ENCODE measurements around the gene MLLT10. TPM values are rescaled to one million over a fixed set of nuclear protein-coding genes. Genes with fewer than 3 reads are reported as not detected.
"Not testable (repeated sequence)": the region's sequence is repeated elsewhere in the genome, so short reads cannot be mapped to it uniquely, and the experiment has no call there.

The MLLT10 gene
- total RNA-seq, 1 donor from 2014 or later: 43.3 TPM

GRCh38 chr10:21699575-21699974, 165.5 kb downstream of the MLLT10 start:
- H3K36me3 ChIP-seq (ENCODE audit: control insufficient read depth in 3 of 3, insufficient read depth in 3 of 3, low read length in 3 of 3): peaks cover 0 to 3% (median 0%) of the 10 kb centered on the region in 3 donors
- H3K4me1 ChIP-seq (ENCODE audit: control insufficient read depth in 3 of 3, insufficient read depth in 3 of 3, low read length in 3 of 3): no peaks in the 10 kb centered on the region
- no peak overlapping the region for H3K27ac ChIP-seq (ENCODE audit: low read depth, low read length)
- H3K4me3 ChIP-seq (ENCODE audit: low read length in 3 of 3): no peak overlapping the region
- H3K9me3 ChIP-seq (ENCODE audit: control insufficient read depth in 3 of 3, low read length in 3 of 3): peaks cover 0 to 3% (median 2%) of the 10 kb centered on the region in 3 donors
- no peaks in the 10 kb centered on the region for H3K27me3 ChIP-seq (ENCODE audit: control insufficient read depth in 3 of 3, insufficient read depth in 3 of 3, low read length in 3 of 3)
- H3K9ac ChIP-seq (ENCODE audit: low read depth in 1 of 3, low read length in 3 of 3): no peak overlapping the region

GRCh38 chr10:21700474-21700873, 166.4 kb downstream of the MLLT10 start:
- peaks cover 0 to 3% (median 2%) of the 10 kb centered on the region in 3 donors for H3K9me3 ChIP-seq (ENCODE audit: control insufficient read depth in 3 of 3, low read length in 3 of 3)
- no peaks in the 10 kb centered on the region for H3K27me3 ChIP-seq (ENCODE audit: control insufficient read depth in 3 of 3, insufficient read depth in 3 of 3, low read length in 3 of 3)
- H3K4me3 ChIP-seq (ENCODE audit: low read length in 3 of 3): no peak overlapping the region
- H3K4me1 ChIP-seq (ENCODE audit: control insufficient read depth in 3 of 3, insufficient read depth in 3 of 3, low read length in 3 of 3): peaks cover 0 to 6% (median 0%) of the 10 kb centered on the region in 3 donors
- H3K27ac ChIP-seq (ENCODE audit: low read depth, low read length): no peak overlapping the region
- H3K36me3 ChIP-seq (ENCODE audit: control insufficient read depth in 3 of 3, insufficient read depth in 3 of 3, low read length in 3 of 3): no peaks in the 10 kb centered on the region
- H3K9ac ChIP-seq (ENCODE audit: low read depth in 1 of 3, low read length in 3 of 3): no peak overlapping the region

- Histone ChIP-seq H3K9me3 (ENCODE audit: control insufficient read depth in 3 of 3, low read length in 3 of 3) (peaks cover 0 to 3% (median 2%) of the 10 kb centered on the region in 3 donors), H3K4me1 (ENCODE audit: control insufficient read depth in 3 of 3, insufficient read depth in 3 of 3, low read length in 3 of 3) (peaks cover 0 to 6% (median 0%) of the 10 kb centered on the region in 3 donors), H3K36me3 (ENCODE audit: control insufficient read depth in 3 of 3, insufficient read depth in 3 of 3, low read length in 3 of 3) (peaks cover 0 to 2% (median 0%) of the 10 kb centered on the region in 3 donors), H3K27ac (ENCODE audit: low read depth, low read length) (no peak overlapping the region), H3K4me3 (ENCODE audit: low read length in 3 of 3) (no peak overlapping the region), H3K9ac (ENCODE audit: low read depth in 1 of 3, low read length in 3 of 3) (no peak overlapping the region), H3K27me3 (ENCODE audit: control insufficient read depth in 3 of 3, insufficient read depth in 3 of 3, low read length in 3 of 3) (no peaks in the 10 kb centered on the region)
Observed at GRCh38 chr10:21702633-21703111, 168.6 kb downstream of the MLLT10 start.

GRCh38 chr10:21705142-21705827, 171.3 kb downstream of the MLLT10 start:
- peaks cover 0 to 3% (median 0%) of the 10 kb centered on the region in 3 donors for H3K9me3 ChIP-seq (ENCODE audit: control insufficient read depth in 3 of 3, low read length in 3 of 3)
- H3K27ac ChIP-seq (ENCODE audit: low read depth, low read length): no peak overlapping the region
- no peak overlapping the region for H3K4me3 ChIP-seq (ENCODE audit: low read length in 3 of 3)
- peaks cover 0 to 6% (median 0%) of the 10 kb centered on the region in 3 donors for H3K4me1 ChIP-seq (ENCODE audit: control insufficient read depth in 3 of 3, insufficient read depth in 3 of 3, low read length in 3 of 3)
- no peak overlapping the region for H3K9ac ChIP-seq (ENCODE audit: low read depth in 1 of 3, low read length in 3 of 3)
- peaks cover 0 to 2% (median 0%) of the 10 kb centered on the region in 3 donors for H3K36me3 ChIP-seq (ENCODE audit: control insufficient read depth in 3 of 3, insufficient read depth in 3 of 3, low read length in 3 of 3)
- H3K27me3 ChIP-seq (ENCODE audit: control insufficient read depth in 3 of 3, insufficient read depth in 3 of 3, low read length in 3 of 3): no peaks in the 10 kb centered on the region

- H3K4me3 ChIP-seq (ENCODE audit: low read length in 3 of 3): no peak overlapping the region
- no peak overlapping the region for H3K9ac ChIP-seq (ENCODE audit: low read depth in 1 of 3, low read length in 3 of 3)
- H3K9me3 ChIP-seq (ENCODE audit: control insufficient read depth in 3 of 3, low read length in 3 of 3): no peaks in the 10 kb centered on the region
- H3K36me3 ChIP-seq (ENCODE audit: control insufficient read depth in 3 of 3, insufficient read depth in 3 of 3, low read length in 3 of 3): peaks cover 0 to 2% (median 0%) of the 10 kb centered on the region in 3 donors
- H3K4me1 ChIP-seq (ENCODE audit: control insufficient read depth in 3 of 3, insufficient read depth in 3 of 3, low read length in 3 of 3): peaks cover 0 to 6% (median 0%) of the 10 kb centered on the region in 3 donors
- H3K27ac ChIP-seq (ENCODE audit: low read depth, low read length): no peak overlapping the region
- H3K27me3 ChIP-seq (ENCODE audit: control insufficient read depth in 3 of 3, insufficient read depth in 3 of 3, low read length in 3 of 3): no peaks in the 10 kb centered on the region
Observed at GRCh38 chr10:21705828-21706176, 171.8 kb downstream of the MLLT10 start.

GRCh38 chr10:21707498-21707897, 173.5 kb downstream of the MLLT10 start:
- H3K4me1 ChIP-seq (ENCODE audit: control insufficient read depth in 3 of 3, insufficient read depth in 3 of 3, low read length in 3 of 3): peaks cover 0 to 6% (median 0%) of the 10 kb centered on the region in 3 donors
- no peak overlapping the region for H3K4me3 ChIP-seq (ENCODE audit: low read length in 3 of 3)
- no peak overlapping the region for H3K27ac ChIP-seq (ENCODE audit: low read depth, low read length)

GRCh38 chr10:21712975-21713374, 178.9 kb downstream of the MLLT10 start:
- Histone ChIP-seq H3K4me3 (ENCODE audit: low read length in 3 of 3) (no peak overlapping the region), H3K9ac (ENCODE audit: low read depth in 1 of 3, low read length in 3 of 3) (no peak overlapping the region), H3K27ac (ENCODE audit: low read depth, low read length) (no peak overlapping the region), H3K36me3 (ENCODE audit: control insufficient read depth in 3 of 3, insufficient read depth in 3 of 3, low read length in 3 of 3) (peaks cover 0 to 7% (median 2%) of the 10 kb centered on the region in 3 donors), H3K9me3 (ENCODE audit: control insufficient read depth in 3 of 3, low read length in 3 of 3) (no peaks in the 10 kb centered on the region), H3K4me1 (ENCODE audit: control insufficient read depth in 3 of 3, insufficient read depth in 3 of 3, low read length in 3 of 3) (peaks cover 0 to 5% (median 0%) of the 10 kb centered on the region in 3 donors), H3K27me3 (ENCODE audit: control insufficient read depth in 3 of 3, insufficient read depth in 3 of 3, low read length in 3 of 3) (no peaks in the 10 kb centered on the region)

More at GRCh38 chr10:21707498-21707897, 173.5 kb downstream of the MLLT10 start:
- no peak overlapping the region for H3K9ac ChIP-seq (ENCODE audit: low read depth in 1 of 3, low read length in 3 of 3)
- H3K9me3 ChIP-seq (ENCODE audit: control insufficient read depth in 3 of 3, low read length in 3 of 3): no peaks in the 10 kb centered on the region
- peaks cover 0 to 2% (median 0%) of the 10 kb centered on the region in 3 donors for H3K36me3 ChIP-seq (ENCODE audit: control insufficient read depth in 3 of 3, insufficient read depth in 3 of 3, low read length in 3 of 3)
- H3K27me3 ChIP-seq (ENCODE audit: control insufficient read depth in 3 of 3, insufficient read depth in 3 of 3, low read length in 3 of 3): no peaks in the 10 kb centered on the region

GRCh38 chr10:21715531-21716195, 181.6 kb downstream of the MLLT10 start:
- H3K9me3 ChIP-seq (ENCODE audit: control insufficient read depth in 3 of 3, low read length in 3 of 3): no peaks in the 10 kb centered on the region
- no peak overlapping the region for H3K9ac ChIP-seq (ENCODE audit: low read depth in 1 of 3, low read length in 3 of 3)
- no peak overlapping the region for H3K4me3 ChIP-seq (ENCODE audit: low read length in 3 of 3)
- H3K27ac ChIP-seq (ENCODE audit: low read depth, low read length): no peak overlapping the region
- peaks cover 0 to 10% (median 2%) of the 10 kb centered on the region in 3 donors for H3K36me3 ChIP-seq (ENCODE audit: control insufficient read depth in 3 of 3, insufficient read depth in 3 of 3, low read length in 3 of 3)
- H3K27me3 ChIP-seq (ENCODE audit: control insufficient read depth in 3 of 3, insufficient read depth in 3 of 3, low read length in 3 of 3): no peaks in the 10 kb centered on the region
- peaks cover 0 to 5% (median 0%) of the 10 kb centered on the region in 3 donors for H3K4me1 ChIP-seq (ENCODE audit: control insufficient read depth in 3 of 3, insufficient read depth in 3 of 3, low read length in 3 of 3)

GRCh38 chr10:21717437-21718054, 183.5 kb downstream of the MLLT10 start:
- H3K36me3 ChIP-seq (ENCODE audit: control insufficient read depth in 3 of 3, insufficient read depth in 3 of 3, low read length in 3 of 3); H3K27ac ChIP-seq (ENCODE audit: low read depth, low read length); H3K4me1 ChIP-seq (ENCODE audit: control insufficient read depth in 3 of 3, insufficient read depth in 3 of 3, low read length in 3 of 3); H3K4me3 ChIP-seq (ENCODE audit: low read length in 3 of 3); H3K9ac ChIP-seq (ENCODE audit: low read depth in 1 of 3, low read length in 3 of 3); H3K27me3 ChIP-seq (ENCODE audit: control insufficient read depth in 3 of 3, insufficient read depth in 3 of 3, low read length in 3 of 3); H3K9me3 ChIP-seq (ENCODE audit: control insufficient read depth in 3 of 3, low read length in 3 of 3): not testable (repeated sequence)
